GM12873 (cell line): Measurements from ENCODE around the gene MID1.

Experiments
- TF ChIP-seq, protein P1 (sequence below): IDR thresholded peaks from 2 replicates; pipeline ENCODE4 v1.5.1; 2012; ENCODE audit warnings: low read depth, mild to moderate bottlenecking, moderate library complexity, low read length, control low read depth; ENCODE audit not compliant: insufficient read depth; ENCODE audit errors: missing control alignments

Gene MID1

DNA sequence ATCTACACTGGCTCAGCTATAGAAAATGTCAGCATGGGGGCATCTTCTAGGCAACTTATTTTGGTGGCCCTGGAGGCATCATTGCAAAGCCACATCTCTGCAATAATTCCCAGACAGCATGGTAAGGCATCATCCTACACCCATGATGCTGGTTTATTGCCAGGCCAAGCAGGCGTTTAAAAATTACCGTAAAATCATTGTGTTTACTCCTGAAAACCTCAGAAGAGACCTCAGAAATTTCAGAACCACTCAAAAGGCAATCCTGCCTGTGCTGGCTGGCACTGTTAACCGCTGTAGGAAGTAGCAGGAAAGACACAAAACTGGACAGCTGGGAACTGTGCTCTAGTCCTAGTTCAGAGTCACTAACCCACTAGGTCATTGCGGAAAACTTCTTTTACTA, 63.2 kb downstream of the MID1 start:
- TF ChIP-seq, protein P1, sequence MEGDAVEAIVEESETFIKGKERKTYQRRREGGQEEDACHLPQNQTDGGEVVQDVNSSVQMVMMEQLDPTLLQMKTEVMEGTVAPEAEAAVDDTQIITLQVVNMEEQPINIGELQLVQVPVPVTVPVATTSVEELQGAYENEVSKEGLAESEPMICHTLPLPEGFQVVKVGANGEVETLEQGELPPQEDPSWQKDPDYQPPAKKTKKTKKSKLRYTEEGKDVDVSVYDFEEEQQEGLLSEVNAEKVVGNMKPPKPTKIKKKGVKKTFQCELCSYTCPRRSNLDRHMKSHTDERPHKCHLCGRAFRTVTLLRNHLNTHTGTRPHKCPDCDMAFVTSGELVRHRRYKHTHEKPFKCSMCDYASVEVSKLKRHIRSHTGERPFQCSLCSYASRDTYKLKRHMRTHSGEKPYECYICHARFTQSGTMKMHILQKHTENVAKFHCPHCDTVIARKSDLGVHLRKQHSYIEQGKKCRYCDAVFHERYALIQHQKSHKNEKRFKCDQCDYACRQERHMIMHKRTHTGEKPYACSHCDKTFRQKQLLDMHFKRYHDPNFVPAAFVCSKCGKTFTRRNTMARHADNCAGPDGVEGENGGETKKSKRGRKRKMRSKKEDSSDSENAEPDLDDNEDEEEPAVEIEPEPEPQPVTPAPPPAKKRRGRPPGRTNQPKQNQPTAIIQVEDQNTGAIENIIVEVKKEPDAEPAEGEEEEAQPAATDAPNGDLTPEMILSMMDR = no peak

DNA sequence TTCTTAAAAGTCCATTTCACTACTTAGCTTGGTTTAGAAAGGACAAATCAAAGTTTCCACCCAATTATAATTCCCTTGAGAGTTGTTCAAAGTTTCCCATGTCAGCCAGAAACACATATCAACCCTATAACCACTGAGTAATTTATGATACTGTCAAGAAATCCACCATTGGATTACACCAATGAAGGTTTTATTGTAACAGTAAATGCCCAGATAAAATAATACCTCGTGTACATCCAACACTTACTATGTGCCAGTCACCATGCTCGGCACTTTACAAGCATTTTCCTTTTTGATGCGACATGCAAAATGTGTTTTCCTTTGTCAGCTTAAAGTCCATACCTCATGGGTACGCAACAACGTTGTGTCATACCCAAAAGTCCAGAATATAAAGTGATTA, 64.0 kb downstream of the MID1 start:
- TF ChIP-seq, protein P1 = no peak

DNA sequence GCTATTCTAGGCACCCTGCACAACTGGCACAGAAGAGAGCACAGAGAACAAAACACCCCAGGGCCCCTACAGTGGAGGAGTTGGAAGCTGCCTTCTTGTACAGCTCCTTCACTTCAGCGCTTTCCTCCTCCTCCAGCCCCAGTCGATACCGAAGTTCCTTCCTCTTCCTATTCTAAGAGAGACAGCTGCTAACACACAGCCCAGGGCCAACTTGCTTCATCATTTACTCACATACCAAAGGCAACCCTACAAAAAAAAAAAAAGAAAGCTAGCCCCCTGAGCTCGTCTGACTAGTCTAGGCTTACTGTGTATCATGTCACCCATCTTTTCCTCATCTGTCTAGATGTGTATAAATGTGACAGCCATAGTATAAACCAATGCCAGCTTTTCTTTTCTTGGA, 64.5 kb downstream of the MID1 start:
- TF ChIP-seq, protein P1 = no peak

DNA sequence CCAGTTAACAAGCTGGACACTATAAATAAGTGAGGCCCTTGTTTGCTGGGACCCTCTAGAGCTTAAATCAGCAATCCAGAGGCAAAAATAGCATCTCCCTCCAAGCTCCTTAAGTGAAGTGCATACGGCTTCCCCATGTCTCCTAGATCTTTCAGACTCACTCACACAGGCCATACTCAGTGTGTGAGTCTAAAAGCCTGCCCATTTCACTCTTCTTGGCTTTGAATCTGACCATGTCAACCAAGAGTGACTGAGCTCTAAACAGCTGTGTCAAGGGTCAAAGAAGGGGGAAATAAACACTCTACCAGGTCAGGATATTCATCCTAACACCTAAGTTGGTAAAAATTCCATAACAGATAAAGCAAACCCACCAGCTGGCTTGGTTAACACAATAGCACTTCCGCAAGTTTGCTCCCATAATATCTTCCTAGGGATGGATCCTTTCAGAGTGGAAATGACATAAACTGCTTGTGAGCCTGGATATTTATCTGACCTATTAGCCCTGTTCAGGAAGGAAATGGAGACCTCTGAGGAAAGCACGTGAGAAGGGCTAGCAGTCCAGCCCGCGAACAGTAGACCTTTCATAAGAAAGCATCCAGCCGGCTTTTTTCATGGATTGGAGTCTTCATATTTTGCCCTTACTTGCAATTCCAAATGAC, 65.6 kb downstream of the MID1 start:
- TF ChIP-seq, protein P1 = no peak

DNA sequence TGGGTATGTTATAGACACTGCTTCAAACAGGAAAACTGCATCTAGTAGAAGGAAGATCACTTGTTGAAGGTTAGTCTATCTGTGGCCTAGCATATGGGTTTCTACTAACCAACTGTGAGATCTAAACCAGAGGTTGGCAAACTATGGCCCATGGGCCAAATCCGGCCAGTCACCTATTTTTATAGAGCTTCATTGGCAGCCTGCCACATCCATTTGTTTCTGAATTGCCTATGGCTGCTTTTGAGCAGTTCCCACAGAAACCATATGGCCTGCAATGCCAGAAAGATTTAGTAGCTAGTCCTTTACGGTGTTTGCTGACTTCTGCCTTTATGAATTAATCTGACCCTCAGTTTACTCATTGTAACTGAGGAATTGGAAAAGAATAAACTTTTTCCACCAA, 71.1 kb downstream of the MID1 start:
- TF ChIP-seq, protein P1 = no peak

DNA sequence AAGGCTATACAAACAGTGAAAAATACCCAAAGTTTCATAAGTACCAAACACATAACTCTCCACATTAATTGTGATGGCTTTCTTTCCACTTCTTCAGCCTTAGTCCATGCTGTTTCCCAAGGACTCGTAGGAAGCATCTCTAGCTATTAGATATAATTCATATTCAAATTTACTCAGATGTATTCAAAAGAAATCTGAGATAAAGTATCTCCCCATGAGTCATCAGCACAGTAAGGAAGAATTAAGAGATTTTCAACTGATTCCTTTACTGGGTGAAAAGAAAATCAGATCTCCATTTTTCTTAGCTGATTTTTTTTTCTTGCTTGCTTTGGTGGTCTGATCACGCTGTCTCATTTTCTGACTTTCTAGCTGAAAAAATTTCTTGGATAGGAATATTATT, 71.7 kb downstream of the MID1 start:
- TF ChIP-seq, protein P1 = no peak

DNA sequence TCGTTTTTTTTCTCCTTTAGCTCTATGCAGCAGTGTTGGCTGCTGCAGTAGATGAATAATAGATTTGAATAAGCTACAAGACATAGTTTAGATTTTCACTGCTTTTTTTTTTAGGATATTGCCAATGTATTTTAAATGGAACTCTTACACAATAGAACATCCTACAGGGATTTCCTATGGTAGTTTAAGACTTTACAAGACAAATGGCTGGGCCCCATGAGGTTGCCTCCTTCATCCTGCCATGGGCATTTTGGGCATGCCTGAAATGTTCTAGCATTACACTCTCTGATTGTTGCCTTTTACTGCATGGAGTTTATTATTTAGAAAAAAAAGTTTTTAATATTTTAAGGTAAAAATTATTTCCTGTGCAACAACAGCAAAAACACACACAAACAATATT, 74.5 kb downstream of the MID1 start:
- TF ChIP-seq, protein P1 = no peak
